Activated CD4-positive, alpha-beta T cell treated with anti-CD3 and anti-CD28 coated beads for 4 hours (primary cell): ENCODE data around the gene SUMO4.

Experiments
- DNase-seq, 2 donors: peaks; one replicate each; pipeline ENCODE4 v3.0.0-alpha.2; 2020

The SUMO4 gene

GRCh38 chr6:149400050-149400449, at the start of gene SUMO4:
Gene SUMO4 (plus strand): TSS chr6:149400262. CDS start chr6:149400392, 130 bp downstream.
- DNase-seq, result no peak

GRCh38 chr6:149354009-149354408, 46.1 kb upstream of the SUMO4 start:
- no peak for DNase-seq

GRCh38 chr6:149356081-149356750, 43.8 kb upstream of the SUMO4 start:
- no peak for DNase-seq

- no peak for DNase-seq
Observed at GRCh38 chr6:149357726-149358538, 42.1 kb upstream of the SUMO4 start.

- DNase-seq, result no peak
Observed at GRCh38 chr6:149359440-149359839, 40.6 kb upstream of the SUMO4 start.

GRCh38 chr6:149360536-149360935, 39.5 kb upstream of the SUMO4 start:
- DNase-seq, result no peak

- no peak for DNase-seq
Observed at GRCh38 chr6:149362289-149362688, 37.8 kb upstream of the SUMO4 start.

- no peak for DNase-seq
Observed at GRCh38 chr6:149363154-149363553, 36.9 kb upstream of the SUMO4 start.

GRCh38 chr6:149364557-149364956, 35.5 kb upstream of the SUMO4 start:
- DNase-seq, result no peak

- DNase-seq, result no peak
Observed at GRCh38 chr6:149365197-149365596, 34.9 kb upstream of the SUMO4 start.

GRCh38 chr6:149366267-149366921, 33.7 kb upstream of the SUMO4 start:
- no peak for DNase-seq

- DNase-seq, result no peak
Observed at GRCh38 chr6:149368065-149368464, 32.0 kb upstream of the SUMO4 start.

- DNase-seq, result no peak
Observed at GRCh38 chr6:149371154-149371553, 28.9 kb upstream of the SUMO4 start.

GRCh38 chr6:149372062-149372461, 28.0 kb upstream of the SUMO4 start:
- no peak for DNase-seq

GRCh38 chr6:149373511-149373910, 26.6 kb upstream of the SUMO4 start:
- DNase-seq, result no peak

- no peak for DNase-seq
Observed at GRCh38 chr6:149379977-149380376, 20.1 kb upstream of the SUMO4 start.

GRCh38 chr6:149380523-149380922, 19.5 kb upstream of the SUMO4 start:
- DNase-seq, result no peak

- no peak for DNase-seq
Observed at GRCh38 chr6:149383371-149383770, 16.7 kb upstream of the SUMO4 start.

- DNase-seq, result no peak
Observed at GRCh38 chr6:149384464-149384863, 15.6 kb upstream of the SUMO4 start.

GRCh38 chr6:149385998-149386646, 13.9 kb upstream of the SUMO4 start:
- DNase-seq, result no peak

GRCh38 chr6:149387779-149388512, 12.1 kb upstream of the SUMO4 start:
- DNase-seq, result no peak

- DNase-seq, result no peak
Observed at GRCh38 chr6:149389509-149390297, 10.4 kb upstream of the SUMO4 start.
